GM12891 (cell line): ENCODE results near the gene C17orf58.
"Not testable (repeated sequence)": the region's sequence is repeated elsewhere in the genome, so short reads cannot be mapped to it uniquely, and the experiment has no call there.

Experiments
- DNase-seq: peaks from one replicate; pipeline ENCODE4 v3.0.0; 2011; ENCODE audit warnings: low spot score; ENCODE audit not compliant: insufficient read length
- FAIRE-seq: peaks from 2 replicates; lab custom pipeline; 2011; peaks lifted over from hg19 to GRCh38; lab: Jason Lieb, UNC
- PAX5 ChIP-seq: IDR thresholded peaks from 2 replicates; pipeline ENCODE4 v1.6.1; 2011; ENCODE audit warnings: low read length, moderate library complexity, mild to moderate bottlenecking; ENCODE audit not compliant: insufficient read depth, severe bottlenecking
- POLR2A ChIP-seq: IDR thresholded peaks from 2 replicates; pipeline ENCODE4 v1.6.1; 2011; ENCODE audit warnings: low read depth, low read length, control low read depth
- POLR2AphosphoS5 ChIP-seq: IDR thresholded peaks from 2 replicates; pipeline ENCODE4 v1.6.1; 2011; ENCODE audit warnings: low read depth, low read length, control low read depth
- POU2F2 ChIP-seq: IDR thresholded peaks from 2 replicates; pipeline ENCODE4 v1.6.1; 2011; ENCODE audit warnings: low read depth, mild to moderate bottlenecking, control low read depth, low read length, moderate library complexity
- SPI1 ChIP-seq: IDR thresholded peaks from 2 replicates; pipeline ENCODE4 v1.6.1; 2011; ENCODE audit warnings: low read depth, low read length, control low read depth
- TAF1 ChIP-seq: IDR thresholded peaks from 2 replicates; pipeline ENCODE4 v1.6.1; 2011; ENCODE audit warnings: low read depth, low read length, control low read depth

C17orf58 gene

GRCh38 chr17:67982686-67983382, 13.4 kb downstream of the C17orf58 start:
- FAIRE-seq (no peak), DNase-seq (no peak)
- no peak for TF ChIP-seq POLR2A
- no peak for TF ChIP-seq PAX5
- TF ChIP-seq SPI1 = no peak
- no peak for TF ChIP-seq TAF1
- TF ChIP-seq POU2F2 = no peak
- no peak for TF ChIP-seq POLR2AphosphoS5

DNA sequence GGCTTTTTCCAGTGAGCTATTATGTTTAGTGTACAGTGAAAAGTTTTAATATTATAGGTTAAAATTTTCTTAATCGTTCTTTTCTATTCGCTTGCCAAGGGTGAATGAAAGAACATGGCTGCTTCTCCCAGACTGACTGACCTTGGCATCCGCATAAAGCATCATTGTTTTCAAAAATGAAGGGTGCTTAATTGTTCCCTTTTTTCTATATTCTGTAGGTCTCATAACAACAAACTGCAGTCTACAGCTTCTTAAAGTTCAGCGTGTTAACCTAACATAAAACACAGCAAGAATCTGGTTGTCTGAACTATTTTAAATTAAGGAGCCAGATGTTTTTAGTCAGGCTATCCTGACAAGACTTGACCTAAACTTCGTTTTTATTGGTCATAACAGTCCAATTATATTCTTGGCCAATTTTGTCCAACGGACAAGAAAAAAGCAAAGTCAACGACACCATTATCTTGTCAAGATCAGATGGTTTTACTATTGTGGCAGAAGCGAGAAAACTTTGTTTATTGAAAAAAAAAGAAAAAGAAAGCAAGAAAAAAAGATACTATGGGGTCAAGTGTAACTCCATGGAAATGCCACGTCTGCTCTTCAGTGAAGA, 14.1 kb downstream of the C17orf58 start:
- TF ChIP-seq TAF1 (no peak), PAX5 (no peak), POU2F2 (no peak), POLR2A (no peak), POLR2AphosphoS5 (no peak)
- no peak for DNase-seq
- FAIRE-seq = no peak

DNA sequence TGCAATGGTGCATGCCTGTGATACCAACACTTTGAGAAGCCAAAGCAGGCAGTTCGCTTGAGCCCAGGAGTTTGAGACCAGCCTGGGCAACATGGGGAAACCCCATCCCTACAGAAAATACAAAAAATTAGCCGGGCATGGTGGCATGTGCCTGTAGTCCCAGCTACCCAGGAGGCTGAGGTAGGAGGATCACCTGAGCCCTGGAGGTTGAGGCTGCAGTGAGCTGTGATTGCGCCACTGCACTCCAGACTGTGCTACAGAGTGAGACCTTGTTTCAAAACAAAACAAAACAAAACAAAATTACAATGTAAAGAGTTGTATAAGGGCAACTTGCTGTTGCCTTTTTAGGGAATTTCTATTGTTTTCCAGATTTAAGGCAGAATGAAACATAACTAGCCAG, 15.4 kb downstream of the C17orf58 start:
- DNase-seq, FAIRE-seq: not testable (repeated sequence)

DNA sequence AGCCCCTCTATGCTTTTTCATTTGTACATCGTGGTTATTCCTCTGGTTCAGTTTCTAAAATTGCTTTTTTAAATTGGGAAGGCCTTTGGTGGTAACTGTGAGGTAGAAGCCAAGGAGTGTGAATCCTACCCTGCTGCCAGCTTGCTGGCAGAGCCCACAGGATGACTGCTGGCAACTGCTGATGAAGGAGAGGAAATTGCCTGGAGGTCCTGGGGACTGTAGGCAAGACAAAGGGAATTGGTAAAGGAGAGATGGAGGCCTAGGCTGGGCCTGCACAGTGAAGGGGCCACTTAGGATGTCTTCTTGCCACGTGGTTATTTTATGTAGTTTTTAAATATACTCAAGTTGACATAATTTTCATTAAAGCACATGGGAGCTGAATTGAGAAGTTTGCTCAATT, 15.8 kb downstream of the C17orf58 start:
- DNase-seq (no peak), FAIRE-seq (no peak)
- TF ChIP-seq SPI1 (no peak), PAX5 (no peak), POLR2AphosphoS5 (no peak), POU2F2 (no peak)

DNA sequence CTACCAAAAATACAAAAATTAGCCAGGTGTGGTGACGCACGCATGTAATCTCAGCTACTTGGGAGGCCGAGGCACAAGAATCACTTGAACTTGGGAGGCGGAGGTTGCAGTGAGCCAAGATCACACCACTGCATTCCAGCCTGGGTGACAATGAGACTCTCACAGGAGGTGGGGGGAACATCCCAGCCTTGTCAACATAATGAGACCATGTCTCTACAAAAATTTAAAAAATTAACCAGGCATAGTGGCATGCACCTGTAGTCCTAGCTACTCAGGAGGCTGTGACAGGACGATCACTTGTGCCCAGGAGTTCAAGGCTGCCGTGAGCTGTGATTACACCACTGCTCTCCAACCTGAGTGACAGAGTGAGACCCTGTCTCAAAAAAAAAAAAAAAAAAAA, 20.0 kb downstream of the C17orf58 start:
- not testable (repeated sequence) for FAIRE-seq, DNase-seq

GRCh38 chr17:67974598-67975066, 21.6 kb downstream of the C17orf58 start:
- DNase-seq (no peak), FAIRE-seq (no peak)
- TF ChIP-seq POU2F2 = no peak
- no peak for TF ChIP-seq POLR2A
- no peak for TF ChIP-seq POLR2AphosphoS5
- no peak for TF ChIP-seq TAF1
- TF ChIP-seq PAX5 = no peak
- TF ChIP-seq SPI1 = no peak

DNA sequence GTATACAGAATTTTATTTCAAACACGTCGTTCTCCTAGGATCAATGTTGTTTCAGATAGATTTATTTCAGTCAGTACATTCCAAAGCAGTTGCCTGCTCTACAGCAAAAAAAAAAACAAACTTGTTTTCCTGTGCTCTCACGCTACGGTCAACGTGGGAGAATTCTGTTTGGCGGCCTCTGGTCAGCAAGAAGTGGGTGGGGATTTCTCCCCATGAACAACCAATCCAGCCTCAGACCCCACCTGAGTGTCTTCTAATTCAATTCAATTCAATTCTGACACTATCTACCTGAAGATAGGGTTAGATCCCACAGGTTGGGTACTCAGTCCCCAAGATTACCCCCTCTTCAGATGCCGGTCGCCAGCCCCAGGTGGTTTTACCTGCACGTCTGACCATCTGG, 22.1 kb downstream of the C17orf58 start:
- DNase-seq (no peak), FAIRE-seq (no peak)

GRCh38 chr17:67970783-67971182, 25.5 kb downstream of the C17orf58 start:
- DNase-seq = no peak
- TF ChIP-seq PAX5 (no peak), SPI1 (no peak), POLR2A (no peak), TAF1 (no peak), POLR2AphosphoS5 (no peak), POU2F2 (no peak)
- no peak for FAIRE-seq

More for the DNA sequence above, 22.1 kb downstream of the C17orf58 start:
- TF ChIP-seq SPI1 (no peak), POU2F2 (no peak), POLR2AphosphoS5 (no peak), POLR2A (no peak), PAX5 (no peak), TAF1 (no peak)

GRCh38 chr17:67963145-67963572, 33.1 kb downstream of the C17orf58 start:
- FAIRE-seq = peak; percentile 76
- DNase-seq = not testable (repeated sequence)

DNA sequence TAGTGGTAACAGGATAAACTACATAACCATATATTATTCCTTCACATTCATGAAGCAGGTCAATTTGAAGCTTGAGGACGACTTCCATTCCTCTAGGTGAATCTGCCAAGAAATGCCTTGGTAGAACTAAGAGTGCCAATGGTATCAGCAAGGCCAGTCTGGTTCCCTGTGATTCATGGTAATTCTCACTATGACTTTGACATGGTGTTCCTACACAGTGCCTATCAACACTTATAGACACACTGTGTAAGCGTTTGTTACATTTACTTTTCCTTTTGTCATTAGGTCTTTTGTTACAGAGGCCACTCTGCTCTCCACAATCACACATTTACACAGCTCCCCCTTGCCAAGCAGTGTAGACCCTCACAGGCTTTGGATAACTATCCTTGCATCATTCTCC, 34.1 kb downstream of the C17orf58 start:
- FAIRE-seq, DNase-seq: not testable (repeated sequence)

DNA sequence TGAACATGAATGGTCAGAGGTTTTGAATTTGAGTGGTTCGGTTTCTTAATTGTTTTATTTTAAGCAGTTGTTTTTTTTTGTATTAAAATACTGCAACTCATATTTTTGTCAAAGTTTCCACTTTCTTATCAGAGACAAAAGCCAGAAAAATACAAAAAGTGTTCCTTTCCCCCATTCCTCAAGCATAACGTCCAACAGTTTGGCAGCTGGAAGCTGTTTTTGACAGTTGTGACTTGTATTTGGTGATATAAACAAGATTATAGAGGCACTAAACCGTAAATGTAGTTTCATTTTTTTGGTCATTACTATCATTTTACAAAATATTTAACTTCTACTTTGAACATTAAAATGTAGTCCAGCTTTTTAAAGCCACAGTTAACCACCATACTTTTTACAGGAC, 36.0 kb downstream of the C17orf58 start:
- DNase-seq, FAIRE-seq: not testable (repeated sequence)
